ENCODE measurements around the gene PSMC5. TPM values are rescaled to one million over a fixed set of nuclear protein-coding genes. Genes with fewer than 3 reads are reported as not detected.
A peak's percentile ranks its signal among the peaks of the same experiment; 100 is the strongest.
"Not testable (repeated sequence)": the region's sequence is repeated elsewhere in the genome, so short reads cannot be mapped to it uniquely, and the experiment has no call there.

PSMC5 gene
- total and polyA plus RNA-seq, 7 donors, result 94.2 to 161 (median 115) TPM

DNA sequence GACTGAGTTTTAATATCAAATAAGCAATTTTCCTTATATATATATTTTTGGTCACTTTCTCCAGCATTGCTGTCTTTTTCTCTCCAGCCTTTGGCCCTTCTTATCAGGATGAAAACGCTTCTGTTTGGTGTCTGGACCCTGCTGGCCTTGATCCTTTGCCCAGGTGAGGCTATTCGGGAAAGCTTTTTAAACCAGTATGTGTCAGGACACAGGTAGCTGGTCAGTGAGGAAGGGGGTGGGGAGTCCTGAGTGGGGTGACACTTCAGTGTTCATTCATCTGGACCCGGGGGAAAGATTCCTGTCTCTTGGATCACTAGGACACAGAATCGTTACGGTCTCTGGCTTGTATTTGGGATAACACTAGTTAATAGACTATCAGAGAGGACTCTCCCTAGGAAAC is 27.5 kb downstream of the PSMC5 start:
- no peaks in the 10 kb centered on the region for H3K36me3 ChIP-seq
- DNase-seq, result no peak
- no peak overlapping the region for H3K4me3 ChIP-seq
- no peak overlapping the region for H3K27ac ChIP-seq
- 60 to 90% methylated on average over 5 of the region's 5 CpGs for WGBS, 2 donors
- TF ChIP-seq POLR2AphosphoS5 (IDR thresholded peaks at IDR 0.05) (no peak), POLR2A (IDR thresholded peaks at IDR 0.05) (no peak), EP300 (IDR thresholded peaks at IDR 0.05) (no peak)
- TF ChIP-seq, protein P1, sequence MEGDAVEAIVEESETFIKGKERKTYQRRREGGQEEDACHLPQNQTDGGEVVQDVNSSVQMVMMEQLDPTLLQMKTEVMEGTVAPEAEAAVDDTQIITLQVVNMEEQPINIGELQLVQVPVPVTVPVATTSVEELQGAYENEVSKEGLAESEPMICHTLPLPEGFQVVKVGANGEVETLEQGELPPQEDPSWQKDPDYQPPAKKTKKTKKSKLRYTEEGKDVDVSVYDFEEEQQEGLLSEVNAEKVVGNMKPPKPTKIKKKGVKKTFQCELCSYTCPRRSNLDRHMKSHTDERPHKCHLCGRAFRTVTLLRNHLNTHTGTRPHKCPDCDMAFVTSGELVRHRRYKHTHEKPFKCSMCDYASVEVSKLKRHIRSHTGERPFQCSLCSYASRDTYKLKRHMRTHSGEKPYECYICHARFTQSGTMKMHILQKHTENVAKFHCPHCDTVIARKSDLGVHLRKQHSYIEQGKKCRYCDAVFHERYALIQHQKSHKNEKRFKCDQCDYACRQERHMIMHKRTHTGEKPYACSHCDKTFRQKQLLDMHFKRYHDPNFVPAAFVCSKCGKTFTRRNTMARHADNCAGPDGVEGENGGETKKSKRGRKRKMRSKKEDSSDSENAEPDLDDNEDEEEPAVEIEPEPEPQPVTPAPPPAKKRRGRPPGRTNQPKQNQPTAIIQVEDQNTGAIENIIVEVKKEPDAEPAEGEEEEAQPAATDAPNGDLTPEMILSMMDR (IDR thresholded peaks at IDR 0.05), result no peak
- intact Hi-C loops (cut with DNase I), result no loop called here
- H3K4me1 ChIP-seq, result no peaks in the 10 kb centered on the region
- no peaks in the 10 kb centered on the region for H3K9me3 ChIP-seq
- H3K27me3 ChIP-seq, result no peaks in the 10 kb centered on the region

DNA sequence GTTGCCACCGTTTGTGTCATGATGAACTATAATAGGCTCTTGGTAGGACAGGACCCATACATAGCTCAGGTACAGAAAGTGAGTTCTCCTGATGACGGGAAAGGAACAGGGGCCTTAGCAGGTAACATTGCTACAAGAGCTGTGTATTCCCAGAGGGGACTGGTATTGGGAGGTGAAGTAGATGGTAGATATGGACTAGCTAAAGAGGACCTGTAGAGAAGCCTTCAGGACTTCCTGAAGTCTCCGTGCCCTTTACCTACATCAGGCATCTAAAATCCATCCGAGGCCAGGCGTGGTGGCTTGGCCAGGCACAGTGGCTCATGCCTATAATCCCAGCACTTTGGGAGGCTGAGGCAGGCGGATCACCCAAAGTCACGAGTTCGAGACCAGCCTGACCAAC is 28.0 kb downstream of the PSMC5 start:
- Histone ChIP-seq H3K4me3 (no peak overlapping the region), H3K36me3 (no peaks in the 10 kb centered on the region), H3K27ac (no peak overlapping the region), H3K9me3 (no peaks in the 10 kb centered on the region), H3K4me1 (no peaks in the 10 kb centered on the region), H3K27me3 (no peaks in the 10 kb centered on the region)
- WGBS, 2 donors, result 90 to 93% methylated on average over 8 of the region's 8 CpGs
- intact Hi-C loops (cut with DNase I), result no loop called here
- peak; percentile 20 for DNase-seq
- TF ChIP-seq EP300 (IDR thresholded peaks at IDR 0.05) (no peak), POLR2AphosphoS5 (IDR thresholded peaks at IDR 0.05) (no peak), POLR2A (IDR thresholded peaks at IDR 0.05) (no peak)
- TF ChIP-seq, protein P1 (IDR thresholded peaks at IDR 0.05), result no peak

DNA sequence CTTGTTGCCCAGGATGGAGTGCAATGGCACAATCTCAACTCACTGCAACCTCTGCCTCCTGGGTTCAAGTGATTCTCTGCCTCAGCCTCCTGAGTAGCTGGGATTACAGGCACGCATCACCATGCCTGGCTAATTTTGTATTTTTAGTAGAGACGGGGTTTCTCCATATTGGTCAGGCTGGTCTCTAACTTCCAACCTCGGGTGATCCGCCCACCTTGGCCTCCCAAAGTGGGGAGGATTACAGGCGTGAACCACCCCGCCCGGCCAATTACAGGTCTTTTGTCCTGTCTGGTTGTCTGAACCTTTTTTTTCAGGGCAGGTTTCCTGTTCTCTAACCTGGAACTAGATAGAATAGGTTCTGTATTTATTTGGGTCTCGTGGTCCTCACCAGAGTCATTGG is 29.2 kb downstream of the PSMC5 start:
- H3K36me3 ChIP-seq; intact Hi-C loops (cut with DNase I); H3K4me1 ChIP-seq; H3K27ac ChIP-seq; H3K27me3 ChIP-seq; DNase-seq; H3K9me3 ChIP-seq; H3K4me3 ChIP-seq: not testable (repeated sequence)
- WGBS, 2 donors, result 57 to 87% methylated on average over 8 of the region's 8 CpGs

DNA sequence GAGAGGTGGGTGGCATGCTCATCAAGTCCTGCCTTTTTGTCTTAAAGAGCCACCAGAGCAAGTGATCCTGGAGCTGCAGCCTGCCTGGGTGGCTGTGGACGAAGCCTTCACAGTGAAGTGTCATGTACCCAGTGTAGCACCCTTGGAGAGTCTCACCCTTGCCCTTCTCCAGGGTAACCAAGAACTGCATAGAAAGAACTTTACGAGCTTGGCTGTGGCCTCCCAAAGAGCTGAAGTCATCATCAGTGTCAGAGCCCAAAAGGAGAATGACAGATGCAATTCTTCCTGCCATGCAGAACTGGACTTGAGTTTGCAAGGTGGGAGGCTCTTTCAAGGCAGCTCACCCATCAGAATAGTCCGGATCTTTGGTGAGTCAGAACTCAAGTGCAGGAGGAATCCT is 32.0 kb downstream of the PSMC5 start:
- Histone ChIP-seq H3K9me3 (no peaks in the 10 kb centered on the region), H3K4me1 (no peaks in the 10 kb centered on the region), H3K27ac (no peak overlapping the region), H3K4me3 (no peak overlapping the region), H3K27me3 (no peaks in the 10 kb centered on the region), H3K36me3 (no peaks in the 10 kb centered on the region)
- 68 to 79% methylated on average over 3 of the region's 3 CpGs for WGBS, 2 donors
- intact Hi-C loops (cut with DNase I), result no loop called here
- TF ChIP-seq, protein P1 (IDR thresholded peaks at IDR 0.05), result no peak
- TF ChIP-seq POLR2AphosphoS5 (IDR thresholded peaks at IDR 0.05) (no peak), POLR2A (IDR thresholded peaks at IDR 0.05) (no peak), EP300 (IDR thresholded peaks at IDR 0.05) (no peak)
- no peak for DNase-seq

DNA sequence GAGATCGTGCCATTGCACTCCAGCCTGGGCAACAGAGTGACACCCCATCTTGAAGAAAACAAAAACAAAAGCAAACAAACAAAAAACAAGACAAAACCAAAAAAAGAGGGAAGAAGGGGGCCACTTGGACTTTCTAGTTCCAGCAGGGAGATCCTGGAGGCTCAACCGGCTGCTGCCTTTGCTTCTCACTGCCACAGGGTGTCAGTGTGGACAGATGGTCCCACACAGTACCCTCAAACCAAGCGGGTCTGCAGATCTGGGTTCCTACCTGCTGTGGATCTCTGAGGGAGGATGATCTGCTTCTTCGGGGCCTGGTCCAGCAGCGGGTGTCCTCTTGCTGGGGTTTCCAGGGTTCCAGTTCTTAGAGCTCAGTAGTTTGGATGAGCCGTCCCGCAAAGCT is 39.4 kb downstream of the PSMC5 start:
- H3K36me3 ChIP-seq; H3K4me3 ChIP-seq; H3K27ac ChIP-seq; H3K27me3 ChIP-seq; intact Hi-C loops (cut with DNase I); H3K4me1 ChIP-seq; H3K9me3 ChIP-seq: not testable (repeated sequence)
- 79 to 80% methylated on average over 7 of the region's 7 CpGs for WGBS, 2 donors
- DNase-seq, result peak; percentile 24

DNA sequence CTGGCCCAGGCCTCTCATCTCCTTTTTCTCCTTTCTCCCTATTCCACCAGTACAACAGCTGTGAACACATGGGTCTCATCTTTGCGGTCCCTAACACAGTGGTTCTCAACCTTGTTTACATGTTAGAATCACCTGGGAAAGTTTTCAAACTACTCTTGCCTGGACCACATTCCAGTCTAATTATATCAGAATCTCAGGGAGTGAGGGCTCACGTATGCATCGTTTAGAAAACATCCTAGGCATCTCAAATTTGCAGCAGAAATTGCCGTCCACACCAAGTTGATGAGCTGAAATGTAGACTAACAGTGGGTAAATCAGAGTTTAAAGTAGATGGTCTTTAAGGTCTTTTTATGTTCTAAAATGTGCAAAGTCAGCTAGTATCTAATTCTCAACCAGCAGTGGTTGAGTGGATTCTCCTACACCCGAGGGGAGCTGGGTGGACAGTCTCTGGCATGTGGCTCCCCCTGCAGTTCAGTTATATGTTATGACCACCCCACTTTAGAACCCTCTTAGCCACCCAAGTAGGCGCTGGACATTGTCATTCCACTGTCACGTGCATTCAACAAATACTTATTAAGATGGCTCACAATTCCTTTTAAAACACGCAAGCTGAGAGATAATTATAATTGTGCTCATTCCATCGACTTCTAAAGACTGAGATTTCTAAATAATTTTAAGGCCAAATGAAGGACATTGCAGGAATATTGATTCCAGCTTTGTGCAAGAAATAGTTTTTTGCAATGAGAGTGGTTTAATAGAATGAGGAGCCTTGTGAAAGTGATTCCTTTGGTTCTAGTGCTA is 42.5 kb downstream of the PSMC5 start:
- H3K36me3 ChIP-seq; H3K4me1 ChIP-seq; H3K4me3 ChIP-seq; H3K27me3 ChIP-seq; H3K27ac ChIP-seq; H3K9me3 ChIP-seq; intact Hi-C loops (cut with DNase I); DNase-seq: not testable (repeated sequence)
- 65 to 72% methylated on average over 9 of the region's 9 CpGs for WGBS, 2 donors

DNA sequence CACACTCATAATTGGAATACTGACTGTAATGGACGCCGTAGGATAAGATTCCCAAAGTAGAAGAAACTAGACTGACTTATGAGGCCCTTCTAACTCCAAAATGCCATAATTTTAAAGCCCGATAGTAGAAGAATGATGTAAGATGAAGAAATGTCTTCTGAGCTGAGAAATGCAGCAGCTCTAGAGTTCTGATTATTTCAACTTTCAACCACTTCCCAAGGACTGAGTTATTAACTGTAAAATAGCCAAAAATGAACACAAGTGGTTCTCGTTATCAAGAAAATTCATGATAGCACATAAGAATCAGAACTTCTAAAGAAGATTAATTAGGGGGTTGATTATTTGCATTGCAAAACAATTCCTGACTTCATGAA is 43.0 kb downstream of the PSMC5 start:
- intact Hi-C loops (cut with DNase I); H3K27ac ChIP-seq; H3K4me3 ChIP-seq; H3K36me3 ChIP-seq; H3K27me3 ChIP-seq; H3K4me1 ChIP-seq; DNase-seq; H3K9me3 ChIP-seq: not testable (repeated sequence)
- WGBS, 2 donors, result 92 to 93% methylated on average over 4 of the region's 4 CpGs

DNA sequence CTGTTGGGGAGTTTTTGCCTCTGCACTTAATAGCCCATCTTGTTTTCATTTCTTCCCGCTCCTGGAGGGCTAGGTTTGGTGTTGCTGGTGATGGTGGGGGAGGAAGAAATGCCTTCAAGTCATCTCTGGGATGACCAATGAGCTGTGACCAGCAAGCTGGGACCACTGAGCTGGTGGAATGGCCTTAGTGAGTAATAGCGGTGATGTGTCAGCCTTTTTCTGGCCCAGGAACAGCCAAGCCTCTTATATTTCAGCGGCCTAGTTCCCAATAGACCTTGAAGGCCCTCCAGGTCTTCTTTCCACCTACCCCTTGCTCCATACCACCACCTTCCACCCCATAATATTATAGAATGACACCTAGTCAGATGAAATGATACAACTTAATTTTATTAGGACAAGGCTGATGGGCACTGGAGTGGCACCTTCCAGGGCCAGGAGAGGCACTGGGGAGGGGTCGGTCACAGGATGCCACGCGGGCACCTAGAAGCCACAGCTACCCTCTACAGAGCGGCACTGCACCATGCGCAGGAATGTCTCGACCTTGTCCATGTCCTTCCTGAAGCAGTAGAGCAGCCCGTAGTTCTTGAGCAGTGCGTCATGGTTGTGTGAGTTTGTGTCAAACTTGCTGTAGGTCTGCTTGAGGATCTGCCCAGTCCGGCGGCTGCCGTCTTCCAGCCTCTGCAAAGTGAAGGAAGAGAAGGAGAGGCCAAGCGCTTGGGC is 44.6 kb downstream of the PSMC5 start:
- H3K27ac ChIP-seq; H3K4me1 ChIP-seq; intact Hi-C loops (cut with DNase I); H3K4me3 ChIP-seq; DNase-seq; H3K27me3 ChIP-seq; H3K9me3 ChIP-seq; H3K36me3 ChIP-seq: not testable (repeated sequence)
- WGBS, 2 donors, result 95 to 96% methylated on average over 14 to 15 of the region's 15 CpGs

DNA sequence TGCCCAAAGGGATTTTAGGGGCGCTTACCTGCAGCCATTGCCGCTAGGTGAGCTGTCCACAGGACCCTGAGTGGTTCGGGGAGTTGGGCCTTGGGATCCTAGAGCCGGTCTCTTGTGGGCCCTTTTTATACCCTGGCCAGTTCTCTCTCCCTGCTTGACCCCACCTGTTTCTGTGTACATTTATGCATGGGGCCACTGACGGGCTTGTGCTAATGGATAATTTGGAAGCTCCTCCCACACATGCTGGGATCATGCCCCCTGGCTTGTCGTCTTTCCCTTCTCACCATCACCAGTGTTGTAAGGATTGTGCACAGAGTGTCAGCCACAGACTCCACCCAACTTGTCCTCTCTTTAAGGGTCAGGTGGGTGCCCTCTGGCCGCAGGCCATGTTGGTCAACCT is 46.3 kb downstream of the PSMC5 start, which contains the start of gene CSH2:
Gene CSH2, minus strand, starts transcription at position 101 of the 400 bp plus-strand sequence. Its CDS starts 63 bp downstream, at position 38.
- H3K4me1 ChIP-seq; H3K27me3 ChIP-seq; intact Hi-C loops (cut with DNase I); H3K27ac ChIP-seq; DNase-seq; H3K4me3 ChIP-seq; H3K36me3 ChIP-seq; H3K9me3 ChIP-seq: not testable (repeated sequence)
- WGBS, 2 donors, result 80 to 90% methylated on average over 7 of the region's 7 CpGs

Data from sigmoid colon (tissue), 7 donors.